Measurements from ENCODE around the gene HELZ.
"Not testable (repeated sequence)": the region's sequence is repeated elsewhere in the genome, so short reads cannot be mapped to it uniquely, and the experiment has no call there.

HELZ gene

DNA sequence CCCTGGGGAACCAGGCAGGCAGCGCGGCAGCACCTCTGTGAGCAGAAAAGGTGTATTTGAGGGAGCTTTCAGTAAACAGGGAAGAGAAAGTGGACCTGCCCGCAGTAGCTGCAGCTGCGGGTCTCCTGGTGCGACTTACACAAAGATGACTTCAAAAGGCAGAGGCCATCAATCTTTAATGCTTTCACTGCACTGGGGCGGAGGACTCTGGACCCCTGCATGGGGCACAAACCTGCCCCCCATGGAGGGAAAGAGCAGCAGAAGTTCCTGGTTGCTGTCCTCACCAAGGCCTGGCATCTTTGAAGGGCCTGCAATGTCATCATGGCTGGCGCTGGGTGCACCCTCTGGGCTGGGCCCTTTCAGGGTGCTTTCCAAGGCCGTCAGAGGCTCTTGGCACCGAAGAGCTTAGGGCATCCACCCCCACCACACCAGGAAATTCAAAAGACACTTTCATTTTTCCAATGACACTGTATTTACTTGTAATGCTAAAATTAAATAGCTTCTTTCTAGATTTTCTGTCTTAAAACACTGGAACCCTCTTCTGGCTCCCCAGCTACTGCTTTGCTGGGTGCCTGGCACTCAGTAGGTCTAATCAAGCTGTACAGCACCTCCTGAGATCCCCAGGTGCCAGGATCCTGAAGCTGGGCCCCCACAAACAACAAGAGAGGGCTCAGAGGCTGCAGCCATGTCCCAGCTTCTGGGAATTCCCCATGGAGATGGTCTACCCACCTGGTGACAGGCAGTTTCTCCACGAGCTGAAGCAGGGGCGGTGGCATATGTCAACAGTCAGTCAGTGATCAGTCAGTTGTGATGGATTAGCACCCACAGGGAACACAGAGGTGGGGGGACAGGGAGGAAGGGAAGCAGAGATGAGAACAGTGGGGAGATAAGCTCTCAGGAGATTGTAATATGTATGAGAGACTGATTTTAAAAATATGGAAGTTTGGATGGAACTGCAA lies 202.8 kb downstream of the HELZ start:
- Histone ChIP-seq H3K27me3 (ENCODE audit: control insufficient read depth, insufficient read depth, low read length, poor library complexity, severe bottlenecking) (no peaks in the 10 kb centered on the region), H3K4me3 (ENCODE audit: insufficient read depth, low read depth, low read length) (no peak overlapping the region), H3K4me1 (ENCODE audit: control insufficient read depth, insufficient read depth, low read length) (peaks cover 6% of the 10 kb centered on the region), H3K27ac (ENCODE audit: insufficient read depth, low read depth, low read length, poor library complexity, severe bottlenecking) (no peak overlapping the region), H3K9me3 (ENCODE audit: control insufficient read depth, low read length) (no peaks in the 10 kb centered on the region), H3K36me3 (ENCODE audit: control insufficient read depth, insufficient read depth, low read length) (no peaks in the 10 kb centered on the region)
- WGBS, 2 experiments, result 75 to 85% methylated on average over 11 of the region's 11 CpGs

DNA sequence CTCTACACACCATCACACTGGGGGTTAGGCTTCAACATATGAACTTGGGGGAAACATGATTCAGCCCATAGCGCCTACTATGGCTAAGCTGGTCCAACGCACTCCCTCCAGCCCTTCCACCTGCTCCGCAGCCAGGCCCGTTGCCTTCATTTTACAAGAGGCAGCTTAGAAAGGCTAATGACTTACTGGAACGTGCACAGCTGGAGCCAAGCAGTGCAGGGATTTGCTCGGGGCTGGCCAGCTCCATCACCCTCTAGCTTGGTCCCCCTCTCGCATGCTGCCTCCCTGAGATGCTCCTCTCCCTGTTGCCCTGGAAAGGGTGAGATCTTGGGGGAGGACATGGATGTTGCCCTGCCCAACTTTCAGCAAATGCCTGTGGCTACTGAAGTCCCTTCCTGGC lies 203.5 kb downstream of the HELZ start:
- Histone ChIP-seq H3K27me3 (ENCODE audit: control insufficient read depth, insufficient read depth, low read length, poor library complexity, severe bottlenecking) (no peaks in the 10 kb centered on the region), H3K36me3 (ENCODE audit: control insufficient read depth, insufficient read depth, low read length) (no peaks in the 10 kb centered on the region), H3K4me3 (ENCODE audit: insufficient read depth, low read depth, low read length) (no peak overlapping the region), H3K27ac (ENCODE audit: insufficient read depth, low read depth, low read length, poor library complexity, severe bottlenecking) (no peak overlapping the region), H3K9me3 (ENCODE audit: control insufficient read depth, low read length) (no peaks in the 10 kb centered on the region), H3K4me1 (ENCODE audit: control insufficient read depth, insufficient read depth, low read length) (peaks cover 6% of the 10 kb centered on the region)
- 71 to 79% methylated on average over 7 of the region's 7 CpGs for WGBS, 2 experiments

DNA sequence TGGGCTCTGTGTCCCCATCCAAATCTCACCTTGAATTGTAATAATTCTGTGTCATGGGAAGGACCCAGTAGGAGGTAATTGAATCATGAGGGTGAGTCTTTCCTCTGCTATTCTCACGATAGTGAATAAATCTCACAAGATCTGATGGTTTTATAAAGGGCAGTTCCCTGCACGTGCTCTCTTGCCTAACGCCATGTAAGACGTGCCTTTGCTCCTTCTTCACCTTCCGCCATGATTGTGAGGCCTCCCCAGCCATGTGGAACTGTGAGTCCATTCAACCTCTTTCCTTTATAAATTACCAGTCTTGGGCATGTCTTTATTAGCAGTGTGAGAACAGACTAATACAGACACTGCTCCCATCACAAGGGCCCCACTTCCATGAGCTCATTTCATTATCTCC lies 203.9 kb downstream of the HELZ start:
- not testable (repeated sequence) for H3K36me3 ChIP-seq (ENCODE audit: control insufficient read depth, insufficient read depth, low read length); H3K4me1 ChIP-seq (ENCODE audit: control insufficient read depth, insufficient read depth, low read length); H3K4me3 ChIP-seq (ENCODE audit: insufficient read depth, low read depth, low read length); H3K27me3 ChIP-seq (ENCODE audit: control insufficient read depth, insufficient read depth, low read length, poor library complexity, severe bottlenecking); H3K27ac ChIP-seq (ENCODE audit: insufficient read depth, low read depth, low read length, poor library complexity, severe bottlenecking); H3K9me3 ChIP-seq (ENCODE audit: control insufficient read depth, low read length)
- WGBS, 2 experiments, result 92 to 96% methylated on average over 5 of the region's 5 CpGs

DNA sequence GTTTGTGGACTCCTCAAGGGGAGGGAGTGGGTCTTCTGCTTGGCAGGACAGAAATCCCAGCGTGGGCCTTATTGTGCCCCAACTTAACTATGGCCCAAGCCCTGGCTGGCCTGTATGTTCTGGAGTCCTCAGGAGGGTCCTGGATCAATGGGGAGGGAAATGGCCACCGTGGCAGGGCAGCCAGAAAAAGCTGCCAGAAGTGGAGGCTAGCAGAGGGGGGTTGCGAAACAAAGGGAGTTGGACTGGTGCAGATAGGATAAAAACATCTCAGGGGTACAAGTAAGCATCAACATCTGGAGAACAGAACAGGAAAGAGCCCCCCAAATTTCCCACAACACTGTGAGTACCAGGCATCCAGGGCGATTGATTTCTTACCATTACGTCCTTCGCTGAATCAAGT lies 204.3 kb downstream of the HELZ start:
- no peak overlapping the region for H3K4me3 ChIP-seq (ENCODE audit: insufficient read depth, low read depth, low read length)
- H3K9me3 ChIP-seq (ENCODE audit: control insufficient read depth, low read length), result no peaks in the 10 kb centered on the region
- peaks cover 6% of the 10 kb centered on the region for H3K4me1 ChIP-seq (ENCODE audit: control insufficient read depth, insufficient read depth, low read length)
- 92 to 93% methylated on average over 6 of the region's 6 CpGs for WGBS, 2 experiments
- H3K36me3 ChIP-seq (ENCODE audit: control insufficient read depth, insufficient read depth, low read length), result no peaks in the 10 kb centered on the region
- H3K27me3 ChIP-seq (ENCODE audit: control insufficient read depth, insufficient read depth, low read length, poor library complexity, severe bottlenecking), result no peaks in the 10 kb centered on the region
- no peak overlapping the region for H3K27ac ChIP-seq (ENCODE audit: insufficient read depth, low read depth, low read length, poor library complexity, severe bottlenecking)

DNA sequence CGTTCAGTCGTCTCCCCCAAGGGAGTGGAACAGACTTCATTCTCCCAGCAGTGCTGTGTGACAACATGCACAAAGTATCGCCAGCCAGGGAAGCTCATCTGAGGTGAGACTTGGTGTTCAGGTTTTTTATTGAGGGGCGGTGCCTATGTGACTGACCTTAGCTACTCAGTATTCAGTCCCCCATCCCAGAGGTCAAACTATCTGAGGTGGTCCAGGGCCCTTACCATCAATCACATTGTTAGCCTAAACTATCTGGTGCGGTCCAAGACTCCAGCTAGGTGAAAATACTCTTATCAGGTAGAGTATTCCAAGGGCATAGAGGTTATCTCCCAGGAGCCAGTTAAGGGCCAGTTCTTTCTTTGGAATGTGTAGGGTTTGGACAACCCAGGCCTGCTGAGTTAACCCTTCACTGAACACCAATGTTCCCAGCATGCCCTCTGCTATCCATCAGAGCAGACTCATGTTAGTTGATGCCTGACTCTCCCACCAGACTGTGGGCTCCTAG lies 206.1 kb downstream of the HELZ start:
- Histone ChIP-seq H3K27ac (ENCODE audit: insufficient read depth, low read depth, low read length, poor library complexity, severe bottlenecking) (no peak overlapping the region), H3K27me3 (ENCODE audit: control insufficient read depth, insufficient read depth, low read length, poor library complexity, severe bottlenecking) (no peaks in the 10 kb centered on the region), H3K9me3 (ENCODE audit: control insufficient read depth, low read length) (no peaks in the 10 kb centered on the region), H3K36me3 (ENCODE audit: control insufficient read depth, insufficient read depth, low read length) (no peaks in the 10 kb centered on the region), H3K4me1 (ENCODE audit: control insufficient read depth, insufficient read depth, low read length) (peaks cover 6% of the 10 kb centered on the region), H3K4me3 (ENCODE audit: insufficient read depth, low read depth, low read length) (no peak overlapping the region)
- 73 to 74% methylated on average over 5 of the region's 5 CpGs for WGBS, 2 experiments

DNA sequence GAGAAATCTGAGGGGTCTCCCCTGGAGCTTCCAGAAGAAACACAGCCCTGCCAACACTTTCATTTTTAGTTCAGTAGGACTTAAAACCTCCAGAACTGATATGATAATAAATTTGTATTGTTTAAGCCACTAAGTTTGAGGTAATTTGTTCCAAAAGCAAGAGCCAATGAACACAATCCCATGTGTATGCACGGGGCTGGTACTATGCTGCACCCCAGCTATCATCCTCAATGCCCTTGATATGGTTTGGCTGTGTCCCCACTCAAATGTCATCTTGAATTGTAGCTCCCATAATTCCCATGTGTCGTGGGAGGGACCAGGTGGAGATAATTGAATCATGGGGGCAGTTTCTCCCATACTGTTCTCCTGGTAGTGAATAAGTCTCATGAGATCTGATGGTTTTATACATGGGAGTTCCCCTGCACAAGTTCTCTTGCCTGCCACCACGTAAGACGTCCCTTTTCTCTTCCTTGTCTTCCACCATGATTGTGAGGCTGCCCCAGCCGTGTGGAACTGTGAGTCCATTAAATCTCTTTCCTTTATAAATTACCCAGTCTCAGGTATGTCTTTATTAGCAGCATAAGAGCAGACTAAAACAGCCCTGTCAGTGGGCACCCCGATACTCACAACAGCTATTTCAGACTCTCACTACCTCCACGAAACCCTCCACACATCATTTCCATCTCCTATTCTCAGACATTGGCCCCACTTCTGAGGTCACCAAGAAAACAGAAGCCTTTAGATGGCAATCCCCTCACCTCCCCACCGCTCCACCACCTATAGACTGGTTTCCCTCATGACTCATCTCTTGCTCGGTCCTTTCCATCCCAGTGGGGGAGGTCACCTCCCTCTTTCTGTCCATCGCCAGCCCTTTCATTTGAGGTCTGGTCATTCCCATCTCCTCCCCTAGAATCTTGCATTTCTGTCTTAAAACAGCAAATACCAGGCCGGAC lies 209.6 kb downstream of the HELZ start:
- 81 to 83% methylated on average over 11 of the region's 11 CpGs for WGBS, 2 experiments
- H3K9me3 ChIP-seq (ENCODE audit: control insufficient read depth, low read length), result no peaks in the 10 kb centered on the region
- H3K4me3 ChIP-seq (ENCODE audit: insufficient read depth, low read depth, low read length), result no peak overlapping the region
- H3K4me1 ChIP-seq (ENCODE audit: control insufficient read depth, insufficient read depth, low read length), result no peaks in the 10 kb centered on the region
- no peak overlapping the region for H3K27ac ChIP-seq (ENCODE audit: insufficient read depth, low read depth, low read length, poor library complexity, severe bottlenecking)
- no peaks in the 10 kb centered on the region for H3K27me3 ChIP-seq (ENCODE audit: control insufficient read depth, insufficient read depth, low read length, poor library complexity, severe bottlenecking)
- no peaks in the 10 kb centered on the region for H3K36me3 ChIP-seq (ENCODE audit: control insufficient read depth, insufficient read depth, low read length)

DNA sequence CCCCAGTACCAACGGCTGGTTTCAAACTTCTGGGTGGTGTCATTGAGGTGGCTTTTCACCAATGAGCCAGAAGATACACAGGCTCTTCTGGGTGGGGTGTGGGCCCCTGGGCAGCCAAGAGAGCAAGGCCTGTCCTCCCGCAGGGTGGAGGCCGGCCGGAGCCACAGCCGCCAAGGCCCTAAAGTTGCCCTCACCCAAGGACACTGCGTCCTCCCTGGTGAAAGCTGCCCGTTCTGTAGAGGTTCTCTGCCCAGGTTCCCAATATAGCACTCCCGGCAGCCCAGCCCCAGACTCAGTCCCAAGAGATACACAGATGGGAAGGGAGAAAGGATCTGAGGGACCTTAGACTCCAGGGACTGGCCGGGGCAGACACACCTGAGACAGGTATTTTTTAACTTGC lies 211.4 kb downstream of the HELZ start:
- Histone ChIP-seq H3K27me3 (ENCODE audit: control insufficient read depth, insufficient read depth, low read length, poor library complexity, severe bottlenecking) (no peaks in the 10 kb centered on the region), H3K27ac (ENCODE audit: insufficient read depth, low read depth, low read length, poor library complexity, severe bottlenecking) (no peak overlapping the region), H3K4me1 (ENCODE audit: control insufficient read depth, insufficient read depth, low read length) (no peaks in the 10 kb centered on the region), H3K9me3 (ENCODE audit: control insufficient read depth, low read length) (no peaks in the 10 kb centered on the region), H3K36me3 (ENCODE audit: control insufficient read depth, insufficient read depth, low read length) (no peaks in the 10 kb centered on the region), H3K4me3 (ENCODE audit: insufficient read depth, low read depth, low read length) (no peak overlapping the region)
- 95% methylated on average over 9 of the region's 9 CpGs for WGBS, 2 experiments

DNA sequence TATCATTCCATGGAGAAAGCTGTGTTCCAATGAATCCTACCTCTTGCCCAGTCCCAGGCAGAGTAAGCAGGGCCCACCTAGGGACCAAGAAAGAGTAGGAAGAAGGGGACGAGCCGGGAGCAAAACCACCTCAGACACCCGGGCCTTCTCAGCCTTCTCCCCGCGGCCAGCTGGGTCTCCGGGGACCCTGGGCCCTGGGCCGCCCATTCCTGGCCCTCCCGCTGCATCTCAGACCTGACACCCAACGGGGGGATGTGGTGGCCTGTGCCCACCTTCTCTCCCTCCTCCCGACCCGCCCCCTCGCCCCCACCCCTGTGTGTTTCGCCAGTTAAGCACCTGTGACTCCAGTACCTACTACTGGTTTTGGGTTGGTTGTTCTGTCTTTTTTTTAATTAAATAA lies 212.0 kb downstream of the HELZ start:
- Histone ChIP-seq H3K27me3 (ENCODE audit: control insufficient read depth, insufficient read depth, low read length, poor library complexity, severe bottlenecking) (no peaks in the 10 kb centered on the region), H3K27ac (ENCODE audit: insufficient read depth, low read depth, low read length, poor library complexity, severe bottlenecking) (no peak overlapping the region), H3K4me3 (ENCODE audit: insufficient read depth, low read depth, low read length) (no peak overlapping the region), H3K4me1 (ENCODE audit: control insufficient read depth, insufficient read depth, low read length) (no peaks in the 10 kb centered on the region), H3K36me3 (ENCODE audit: control insufficient read depth, insufficient read depth, low read length) (no peaks in the 10 kb centered on the region), H3K9me3 (ENCODE audit: control insufficient read depth, low read length) (no peaks in the 10 kb centered on the region)
- 92% methylated on average over 9 to 11 of the region's 13 CpGs for WGBS, 2 experiments

DNA sequence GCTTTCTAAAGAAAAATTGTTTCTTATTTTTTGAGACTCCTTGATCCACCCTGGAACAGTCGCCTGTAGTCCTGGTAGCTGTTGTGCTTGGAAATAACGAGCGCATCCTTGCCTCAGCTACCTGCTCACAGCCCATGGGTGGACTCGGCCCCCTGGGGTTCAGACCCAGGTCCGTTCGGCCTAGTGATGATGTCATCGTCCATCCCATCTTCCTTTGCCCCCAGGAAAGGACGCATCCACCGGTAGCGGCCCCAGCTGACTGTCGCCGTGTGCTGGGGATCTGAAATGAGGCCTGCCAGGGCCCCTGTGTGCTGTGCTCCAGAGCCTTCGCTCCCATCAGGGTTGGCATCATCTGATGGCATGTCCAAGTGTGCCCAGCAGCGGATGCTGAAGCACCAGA lies 212.6 kb downstream of the HELZ start:
- H3K27ac ChIP-seq (ENCODE audit: insufficient read depth, low read depth, low read length, poor library complexity, severe bottlenecking), result no peak overlapping the region
- no peaks in the 10 kb centered on the region for H3K36me3 ChIP-seq (ENCODE audit: control insufficient read depth, insufficient read depth, low read length)
- no peak overlapping the region for H3K4me3 ChIP-seq (ENCODE audit: insufficient read depth, low read depth, low read length)
- H3K4me1 ChIP-seq (ENCODE audit: control insufficient read depth, insufficient read depth, low read length), result no peaks in the 10 kb centered on the region
- 94 to 96% methylated on average over 14 of the region's 14 CpGs for WGBS, 2 experiments
- no peaks in the 10 kb centered on the region for H3K9me3 ChIP-seq (ENCODE audit: control insufficient read depth, low read length)
- no peaks in the 10 kb centered on the region for H3K27me3 ChIP-seq (ENCODE audit: control insufficient read depth, insufficient read depth, low read length, poor library complexity, severe bottlenecking)

DNA sequence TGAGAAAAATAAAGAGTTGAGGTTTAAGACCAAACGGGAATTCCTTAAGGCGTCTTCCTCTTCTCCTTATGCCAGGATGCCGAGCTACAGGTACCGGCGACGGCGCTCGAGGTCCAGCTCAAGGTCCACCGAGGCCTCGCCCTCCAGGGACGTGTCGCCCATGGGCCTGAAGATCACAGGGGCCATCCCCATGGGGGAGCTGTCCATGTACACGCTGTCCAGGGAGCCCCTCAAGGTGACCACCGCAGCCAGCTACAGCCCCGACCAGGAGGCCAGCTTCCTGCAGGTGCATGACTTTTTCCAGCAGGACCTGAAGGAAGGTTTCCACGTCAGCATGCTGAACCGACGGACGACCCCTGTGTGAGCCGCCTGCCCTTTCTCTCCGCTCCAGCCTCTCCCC lies 214.4 kb downstream of the HELZ start:
- no peak overlapping the region for H3K27ac ChIP-seq (ENCODE audit: insufficient read depth, low read depth, low read length, poor library complexity, severe bottlenecking)
- no peaks in the 10 kb centered on the region for H3K27me3 ChIP-seq (ENCODE audit: control insufficient read depth, insufficient read depth, low read length, poor library complexity, severe bottlenecking)
- H3K4me1 ChIP-seq (ENCODE audit: control insufficient read depth, insufficient read depth, low read length), result no peaks in the 10 kb centered on the region
- WGBS, 2 experiments, result 91 to 93% methylated on average over 21 of the region's 21 CpGs
- H3K36me3 ChIP-seq (ENCODE audit: control insufficient read depth, insufficient read depth, low read length), result no peaks in the 10 kb centered on the region
- H3K9me3 ChIP-seq (ENCODE audit: control insufficient read depth, low read length), result no peaks in the 10 kb centered on the region
- no peak overlapping the region for H3K4me3 ChIP-seq (ENCODE audit: insufficient read depth, low read depth, low read length)
